Measurements from ENCODE around the gene ZDHHC5.
"Not testable (repeated sequence)": the region's sequence is repeated elsewhere in the genome, so short reads cannot be mapped to it uniquely, and the experiment has no call there.

Gene ZDHHC5

GRCh38 chr11:57674251-57674650 lies 6.3 kb downstream of the ZDHHC5 start:
- Histone ChIP-seq H3K27ac (ENCODE audit: low read length) (no peak overlapping the region), H3K9ac (ENCODE audit: low read length in 2 of 2) (no peak overlapping the region), H3K27me3 (ENCODE audit: control insufficient read depth in 1 of 2, insufficient read depth in 2 of 2, low read length in 2 of 2) (no peaks in the 10 kb centered on the region), H3K9me3 (ENCODE audit: control insufficient read depth in 2 of 2, low read length in 2 of 2) (no peaks in the 10 kb centered on the region), H3K4me3 (ENCODE audit: low read length in 2 of 2) (no peak overlapping the region), H3K4me1 (ENCODE audit: control insufficient read depth, insufficient read depth, low read length) (peaks cover 6% of the 10 kb centered on the region), H3K36me3 (ENCODE audit: control insufficient read depth in 2 of 2, insufficient read depth in 2 of 2, low read length in 2 of 2) (peaks cover 16 to 24% of the 10 kb centered on the region in 2 donors)

- Histone ChIP-seq H3K9me3 (ENCODE audit: control insufficient read depth in 2 of 2, low read length in 2 of 2) (no peaks in the 10 kb centered on the region), H3K9ac (ENCODE audit: low read length in 2 of 2) (peak overlapping the region in 1 of 2 donors; percentile 4), H3K4me1 (ENCODE audit: control insufficient read depth, insufficient read depth, low read length) (no peaks in the 10 kb centered on the region), H3K36me3 (ENCODE audit: control insufficient read depth in 2 of 2, insufficient read depth in 2 of 2, low read length in 2 of 2) (peaks cover 19 to 24% of the 10 kb centered on the region in 2 donors), H3K4me3 (ENCODE audit: low read length in 2 of 2) (no peak overlapping the region), H3K27ac (ENCODE audit: low read length) (no peak overlapping the region), H3K27me3 (ENCODE audit: control insufficient read depth in 1 of 2, insufficient read depth in 2 of 2, low read length in 2 of 2) (no peaks in the 10 kb centered on the region)
Measured at GRCh38 chr11:57675176-57675941, 7.4 kb downstream of the ZDHHC5 start.

GRCh38 chr11:57679396-57679795 lies 11.5 kb downstream of the ZDHHC5 start:
- Histone ChIP-seq H3K27me3 (ENCODE audit: control insufficient read depth in 1 of 2, insufficient read depth in 2 of 2, low read length in 2 of 2) (no peaks in the 10 kb centered on the region), H3K27ac (ENCODE audit: low read length) (no peak overlapping the region), H3K4me3 (ENCODE audit: low read length in 2 of 2) (no peak overlapping the region), H3K9me3 (ENCODE audit: control insufficient read depth in 2 of 2, low read length in 2 of 2) (no peaks in the 10 kb centered on the region), H3K4me1 (ENCODE audit: control insufficient read depth, insufficient read depth, low read length) (no peaks in the 10 kb centered on the region), H3K36me3 (ENCODE audit: control insufficient read depth in 2 of 2, insufficient read depth in 2 of 2, low read length in 2 of 2) (peaks cover 21% of the 10 kb centered on the region in 2 donors), H3K9ac (ENCODE audit: low read length in 2 of 2) (no peak overlapping the region)

GRCh38 chr11:57680552-57680874 lies 12.6 kb downstream of the ZDHHC5 start:
- Histone ChIP-seq H3K9me3 (ENCODE audit: control insufficient read depth in 2 of 2, low read length in 2 of 2) (no peaks in the 10 kb centered on the region), H3K4me1 (ENCODE audit: control insufficient read depth, insufficient read depth, low read length) (no peaks in the 10 kb centered on the region), H3K27ac (ENCODE audit: low read length) (no peak overlapping the region), H3K4me3 (ENCODE audit: low read length in 2 of 2) (no peak overlapping the region), H3K36me3 (ENCODE audit: control insufficient read depth in 2 of 2, insufficient read depth in 2 of 2, low read length in 2 of 2) (peaks cover 20% of the 10 kb centered on the region in 2 donors), H3K27me3 (ENCODE audit: control insufficient read depth in 1 of 2, insufficient read depth in 2 of 2, low read length in 2 of 2) (no peaks in the 10 kb centered on the region), H3K9ac (ENCODE audit: low read length in 2 of 2) (no peak overlapping the region)

- Histone ChIP-seq H3K36me3 (ENCODE audit: control insufficient read depth in 2 of 2, insufficient read depth in 2 of 2, low read length in 2 of 2) (peaks cover 20 to 24% of the 10 kb centered on the region in 2 donors), H3K4me1 (ENCODE audit: control insufficient read depth, insufficient read depth, low read length) (no peaks in the 10 kb centered on the region)
Measured at GRCh38 chr11:57681168-57681567, 13.3 kb downstream of the ZDHHC5 start.

GRCh38 chr11:57690474-57690873 lies 22.6 kb downstream of the ZDHHC5 start:
- H3K36me3 ChIP-seq (ENCODE audit: control insufficient read depth in 2 of 2, insufficient read depth in 2 of 2, low read length in 2 of 2) = peaks cover 44 to 52% of the 10 kb centered on the region in 2 donors
- not testable (repeated sequence) for H3K4me1 ChIP-seq (ENCODE audit: control insufficient read depth, insufficient read depth, low read length); H3K9me3 ChIP-seq (ENCODE audit: control insufficient read depth in 2 of 2, low read length in 2 of 2); H3K4me3 ChIP-seq (ENCODE audit: low read length in 2 of 2); H3K27ac ChIP-seq (ENCODE audit: low read length); H3K9ac ChIP-seq (ENCODE audit: low read length in 2 of 2); H3K27me3 ChIP-seq (ENCODE audit: control insufficient read depth in 1 of 2, insufficient read depth in 2 of 2, low read length in 2 of 2)

More at GRCh38 chr11:57681168-57681567, 13.3 kb downstream of the ZDHHC5 start:
- H3K4me3 ChIP-seq (ENCODE audit: low read length in 2 of 2) = no peak overlapping the region
- H3K27me3 ChIP-seq (ENCODE audit: control insufficient read depth in 1 of 2, insufficient read depth in 2 of 2, low read length in 2 of 2) = no peaks in the 10 kb centered on the region
- H3K9me3 ChIP-seq (ENCODE audit: control insufficient read depth in 2 of 2, low read length in 2 of 2) = no peaks in the 10 kb centered on the region
- peak overlapping the region in 1 of 2 donors; percentile 52 for H3K9ac ChIP-seq (ENCODE audit: low read length in 2 of 2)
- no peak overlapping the region for H3K27ac ChIP-seq (ENCODE audit: low read length)

GRCh38 chr11:57698843-57699365 lies 31.0 kb downstream of the ZDHHC5 start:
- Histone ChIP-seq H3K9me3 (ENCODE audit: control insufficient read depth in 2 of 2, low read length in 2 of 2) (no peaks in the 10 kb centered on the region), H3K27me3 (ENCODE audit: control insufficient read depth in 1 of 2, insufficient read depth in 2 of 2, low read length in 2 of 2) (no peaks in the 10 kb centered on the region), H3K27ac (ENCODE audit: low read length) (no peak overlapping the region), H3K36me3 (ENCODE audit: control insufficient read depth in 2 of 2, insufficient read depth in 2 of 2, low read length in 2 of 2) (peaks cover 50 to 52% of the 10 kb centered on the region in 2 donors), H3K9ac (ENCODE audit: low read length in 2 of 2) (no peak overlapping the region), H3K4me1 (ENCODE audit: control insufficient read depth, insufficient read depth, low read length) (no peaks in the 10 kb centered on the region), H3K4me3 (ENCODE audit: low read length in 2 of 2) (no peak overlapping the region)

- Histone ChIP-seq H3K4me3 (ENCODE audit: low read length in 2 of 2) (no peak overlapping the region), H3K36me3 (ENCODE audit: control insufficient read depth in 2 of 2, insufficient read depth in 2 of 2, low read length in 2 of 2) (peaks cover 51 to 54% of the 10 kb centered on the region in 2 donors), H3K9me3 (ENCODE audit: control insufficient read depth in 2 of 2, low read length in 2 of 2) (no peaks in the 10 kb centered on the region), H3K9ac (ENCODE audit: low read length in 2 of 2) (no peak overlapping the region), H3K27me3 (ENCODE audit: control insufficient read depth in 1 of 2, insufficient read depth in 2 of 2, low read length in 2 of 2) (no peaks in the 10 kb centered on the region), H3K4me1 (ENCODE audit: control insufficient read depth, insufficient read depth, low read length) (no peaks in the 10 kb centered on the region), H3K27ac (ENCODE audit: low read length) (no peak overlapping the region)
Measured at GRCh38 chr11:57699813-57700212, 31.9 kb downstream of the ZDHHC5 start.

GRCh38 chr11:57700425-57700824 lies 32.5 kb downstream of the ZDHHC5 start:
- Histone ChIP-seq H3K27ac (ENCODE audit: low read length) (no peak overlapping the region), H3K36me3 (ENCODE audit: control insufficient read depth in 2 of 2, insufficient read depth in 2 of 2, low read length in 2 of 2) (peaks cover 51 to 57% of the 10 kb centered on the region in 2 donors)

GRCh38 chr11:57703341-57703740 lies 35.4 kb downstream of the ZDHHC5 start:
- H3K36me3 ChIP-seq (ENCODE audit: control insufficient read depth in 2 of 2, insufficient read depth in 2 of 2, low read length in 2 of 2) = peaks cover 33 to 44% of the 10 kb centered on the region in 2 donors
- H3K4me1 ChIP-seq (ENCODE audit: control insufficient read depth, insufficient read depth, low read length) = no peaks in the 10 kb centered on the region
- no peak overlapping the region for H3K9ac ChIP-seq (ENCODE audit: low read length in 2 of 2)
- H3K27ac ChIP-seq (ENCODE audit: low read length) = no peak overlapping the region
- no peak overlapping the region for H3K4me3 ChIP-seq (ENCODE audit: low read length in 2 of 2)
- no peaks in the 10 kb centered on the region for H3K9me3 ChIP-seq (ENCODE audit: control insufficient read depth in 2 of 2, low read length in 2 of 2)
- H3K27me3 ChIP-seq (ENCODE audit: control insufficient read depth in 1 of 2, insufficient read depth in 2 of 2, low read length in 2 of 2) = no peaks in the 10 kb centered on the region

More at GRCh38 chr11:57700425-57700824, 32.5 kb downstream of the ZDHHC5 start:
- Histone ChIP-seq H3K27me3 (ENCODE audit: control insufficient read depth in 1 of 2, insufficient read depth in 2 of 2, low read length in 2 of 2) (no peaks in the 10 kb centered on the region), H3K9me3 (ENCODE audit: control insufficient read depth in 2 of 2, low read length in 2 of 2) (no peaks in the 10 kb centered on the region), H3K9ac (ENCODE audit: low read length in 2 of 2) (peak overlapping the region in 1 of 2 donors; percentile 29), H3K4me3 (ENCODE audit: low read length in 2 of 2) (no peak overlapping the region), H3K4me1 (ENCODE audit: control insufficient read depth, insufficient read depth, low read length) (no peaks in the 10 kb centered on the region)

- H3K36me3 ChIP-seq (ENCODE audit: control insufficient read depth in 2 of 2, insufficient read depth in 2 of 2, low read length in 2 of 2) = peaks cover 22 to 30% of the 10 kb centered on the region in 2 donors
- no peak overlapping the region for H3K27ac ChIP-seq (ENCODE audit: low read length)
- H3K4me3 ChIP-seq (ENCODE audit: low read length in 2 of 2) = no peak overlapping the region
- no peaks in the 10 kb centered on the region for H3K4me1 ChIP-seq (ENCODE audit: control insufficient read depth, insufficient read depth, low read length)
- no peaks in the 10 kb centered on the region for H3K9me3 ChIP-seq (ENCODE audit: control insufficient read depth in 2 of 2, low read length in 2 of 2)
- no peaks in the 10 kb centered on the region for H3K27me3 ChIP-seq (ENCODE audit: control insufficient read depth in 1 of 2, insufficient read depth in 2 of 2, low read length in 2 of 2)
- no peak overlapping the region for H3K9ac ChIP-seq (ENCODE audit: low read length in 2 of 2)
Measured at GRCh38 chr11:57704932-57705331, 37.0 kb downstream of the ZDHHC5 start.

All from stomach smooth muscle (tissue), 2 donors.